Psoas muscle (tissue), 8 donors: Measurements from ENCODE around the gene USB1. TPM values are rescaled to one million over a fixed set of nuclear protein-coding genes. Genes with fewer than 3 reads are reported as not detected.

ENCODE experiments used
- ATAC-seq, 4 donors: fragments of 200-7000 bp; cut with Tn5 transposase; one replicate each; pipeline ENCODE4 v1.9.1; 2020; ENCODE audit warnings: moderate library complexity in 3 of 4, mild to moderate bottlenecking in 2 of 4
- DNase-seq, 2 donors: peaks; one replicate each; pipeline ENCODE4 v3.0.0-alpha.2; 2020
- H3K27ac ChIP-seq: fragments of 200-600 bp; one replicate; pipeline ENCODE4 v1.8.0; 2022
- H3K27me3 ChIP-seq, 3 donors: fragments of 200-600 bp in 1 of 3; one replicate each; pipeline versions ENCODE4 v1.6.1 to v1.8.0; 2013 to 2022; ENCODE audit warnings: low read length in 2 of 3, mild to moderate bottlenecking in 2 of 3, moderate library complexity in 1 of 3; ENCODE audit not compliant: insufficient read depth in 3 of 3
- H3K36me3 ChIP-seq, 2 donors: fragments of 200-600 bp in 1 of 2; one replicate each; pipeline versions ENCODE4 v1.6.1 to v1.8.0; 2013 to 2022; ENCODE audit warnings: low read depth in 1 of 2, mild to moderate bottlenecking in 1 of 2, moderate library complexity in 1 of 2; ENCODE audit not compliant: insufficient read depth in 1 of 2
- H3K4me1 ChIP-seq: fragments of 200-600 bp; one replicate; pipeline ENCODE4 v1.8.0; 2022
- H3K4me3 ChIP-seq: fragments of 200-600 bp; one replicate; pipeline ENCODE4 v1.8.0; 2022; ENCODE audit warnings: mild to moderate bottlenecking
- H3K9me3 ChIP-seq: fragments of 200-600 bp; one replicate; pipeline ENCODE4 v1.8.0; 2022
- CTCF ChIP-seq: fragments of 200-600 bp; IDR thresholded peaks from one replicate; pipeline ENCODE4 v1.8.0; 2022; ENCODE audit warnings: antibody characterized with exemption
- WGBS, 3 donors: extraction: QIAGEN DNeasy Blood & Tissue Kit; methylation state at CpG; one replicate each; pipeline versions ENCODE4 v1.1.6 to v1.1.7; 2013; 5-methylcytosine and 5-hydroxymethylcytosine counted together
- intact Hi-C, 2 donors: fragments of 100-400 bp; cut with DNase I; formaldehyde crosslinking; loops; one replicate each; pipeline versions ENCODE4 v1.11.0 to v1.14.2; 2022
- polyA plus RNA-seq, 3 donors: library from polyadenylated mRNA; stranded (reverse); fragments of 200-250 nt; gene quantifications; one replicate each; pipeline ENCODE4 v1.2.3, GENCODE V29; 2013
- total RNA-seq, 4 donors: library from RNA; stranded (reverse); fragmentation: NEBNext Ultra II Directional in 2 of 4; extraction: Animal tissue kit (Norgen Biotek cat#: 25700) in 2 of 4; gene quantifications; one replicate each; pipeline versions ENCODE4 v1.2.1 to v1.2.4, GENCODE V29; 2021 to 2023
- donor health status: healthy with polysubstance abuse.
- donor health status: DM: no; HTN: no; CAD: no; lungs with moderate emphysema.
- donor health status: Bipolar disorder and iron deficiency.
- donor health status: healthy.
- donor health status: DM: yes; HTN: yes; CAD: no.
- donor health status: DM: no; HTN: no; CAD: no.
- donor health status: DM: no; HTN: no; CAD: no.
- donor health status: DM: yes; HTN: yes; CAD: no.

The USB1 gene
- total and polyA plus RNA-seq, 7 donors = 10.1 to 30.7 (median 18.5) TPM

DNA sequence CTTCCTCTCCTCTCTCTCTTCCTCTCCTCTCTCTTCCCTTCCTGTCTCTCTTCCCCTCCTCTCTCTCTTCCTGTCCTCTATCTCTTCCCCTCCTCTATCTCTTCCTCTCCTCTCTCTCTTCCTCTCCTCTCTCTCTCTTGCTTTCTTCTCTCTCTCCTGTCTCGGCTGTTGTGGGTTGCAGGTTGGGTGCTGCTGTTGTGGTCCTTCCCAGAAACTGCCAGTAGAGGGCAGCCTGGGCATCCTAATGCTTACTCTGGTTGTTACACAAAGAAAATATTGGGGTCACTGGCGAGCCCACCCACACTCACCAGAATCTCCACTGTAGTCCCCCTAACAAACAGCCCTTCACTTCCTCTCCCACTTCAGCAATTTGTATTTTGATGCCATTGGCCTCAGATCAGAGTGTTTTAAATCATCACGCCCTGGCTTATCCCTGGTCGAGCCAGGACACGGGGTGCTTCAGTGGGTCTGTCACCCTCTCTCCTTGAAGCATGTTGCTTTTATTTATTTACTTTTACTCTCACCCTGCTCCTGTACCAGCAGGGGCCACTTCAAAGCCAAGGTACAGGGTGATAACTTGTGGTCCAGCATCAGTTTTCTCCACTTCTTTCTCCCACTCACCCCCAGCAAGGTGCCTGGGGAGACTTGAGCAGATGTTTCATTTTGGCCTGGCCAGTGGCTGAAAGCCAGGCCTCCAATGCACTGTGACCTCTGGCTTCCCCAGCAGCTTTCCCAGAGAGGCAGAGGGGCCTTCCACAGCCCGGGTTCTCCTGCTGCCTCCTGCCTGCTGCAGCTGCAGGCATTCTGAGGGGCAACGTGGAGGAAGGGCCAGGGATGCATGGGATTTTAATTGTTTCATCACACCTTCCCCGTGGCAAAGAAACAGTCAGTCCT, 19.7 kb downstream of the USB1 start:
- Histone ChIP-seq H3K4me3 (no peak overlapping the region), H3K27ac (no peak overlapping the region), H3K4me1 (peaks cover 12% of the 10 kb centered on the region), H3K36me3 (peaks cover 0 to 38% of the 10 kb centered on the region in 2 donors), H3K9me3 (no peaks in the 10 kb centered on the region), H3K27me3 (no peaks in the 10 kb centered on the region)
- DNase-seq (peak; percentile 54 to 74), ATAC-seq (peak in 2 of 4 donors; percentile 44 to 49)
- intact Hi-C loops = loop anchor here (1.0 to 5.0 kb wide), 3 partner anchors 101 to 176 kb away; partner anchors contain the start of gene CSNK2A2 (in 1 of the 2)
- peak; percentile 75 for TF ChIP-seq CTCF
- 47 to 54% (median 53%) methylated on average over 8 of the region's 8 CpGs for WGBS, 3 donors

DNA sequence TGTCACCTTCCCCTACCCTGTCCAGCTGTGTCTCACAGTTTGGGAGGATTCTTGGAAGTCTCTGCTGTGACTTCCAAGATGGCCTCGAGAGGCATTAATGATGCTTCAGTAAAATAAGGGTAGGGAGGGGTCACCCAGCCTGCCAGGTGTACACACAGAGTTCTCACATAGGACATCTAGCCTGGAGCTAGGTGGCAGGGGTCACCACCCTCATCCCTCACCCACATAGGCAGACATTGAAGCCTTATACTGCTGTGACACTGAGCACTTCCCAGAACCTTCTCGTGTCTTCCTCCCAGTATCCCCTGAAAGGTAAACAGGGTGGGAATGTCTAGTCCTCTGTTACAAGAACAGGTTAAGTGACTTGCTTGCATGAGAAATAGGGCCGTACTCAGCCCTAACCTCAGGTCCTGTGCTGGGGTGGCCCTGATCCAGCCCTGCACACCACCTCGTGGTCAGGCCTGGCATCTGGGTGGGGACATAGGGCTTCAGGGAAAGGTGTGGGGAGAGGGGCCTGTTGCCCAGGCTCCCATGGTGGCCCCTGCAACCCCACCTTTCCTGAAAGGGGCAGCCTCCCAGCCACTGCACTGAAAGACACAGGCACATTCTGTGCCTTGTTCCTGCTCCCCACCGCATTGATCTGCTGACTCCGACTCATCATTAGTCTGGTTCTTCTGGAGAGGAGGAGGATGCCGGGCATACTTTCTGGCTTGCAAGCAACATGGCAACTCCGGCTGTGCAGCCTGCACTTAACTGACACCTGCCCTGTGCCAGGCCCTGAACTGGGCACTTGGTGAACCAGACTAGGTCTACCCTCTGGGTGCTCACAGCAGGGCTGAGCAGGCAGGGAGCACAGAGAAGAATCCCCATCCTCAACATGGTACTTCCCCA, 20.7 kb downstream of the USB1 start:
- Histone ChIP-seq H3K4me3 (no peak overlapping the region), H3K36me3 (peaks cover 0 to 33% of the 10 kb centered on the region in 2 donors), H3K27me3 (no peaks in the 10 kb centered on the region), H3K9me3 (no peaks in the 10 kb centered on the region), H3K4me1 (peaks cover 14% of the 10 kb centered on the region), H3K27ac (no peak overlapping the region)
- peak in 1 of 2 donors; percentile 38 for DNase-seq
- TF ChIP-seq CTCF = no peak
- intact Hi-C loops = loop anchor here (5.0 kb wide), 2 partner anchors 100 to 175 kb away; partner anchors contain the start of gene CSNK2A2 (in 1 of the 2)
- WGBS, 3 donors = 74 to 80% (median 79%) methylated on average over 7 to 8 of the region's 8 CpGs
- no peak for ATAC-seq

- intact Hi-C loops = loop anchor here (5.0 kb wide), 2 partner anchors 100 to 175 kb away; partner anchors contain the start of gene CSNK2A2 (in 1 of the 2)
- H3K36me3 ChIP-seq = peaks cover 0 to 25% of the 10 kb centered on the region in 2 donors
- no peaks in the 10 kb centered on the region for H3K9me3 ChIP-seq
- TF ChIP-seq CTCF = no peak
- H3K27me3 ChIP-seq = no peaks in the 10 kb centered on the region
- DNase-seq (peak; percentile 60 to 78), ATAC-seq (no peak)
- H3K4me1 ChIP-seq = peaks cover 18% of the 10 kb centered on the region
- H3K4me3 ChIP-seq = no peak overlapping the region
- WGBS, 3 donors = 20 to 26% (median 25%) methylated on average over 17 to 18 of the region's 18 CpGs
- H3K27ac ChIP-seq = no peak overlapping the region
These were observed 21.6 kb downstream of the USB1 start for GRCh38 chr16:58022601-58023371.
